Testis (tissue), 3 donors: ENCODE data around the gene GFPT1. TPM values are rescaled to one million over a fixed set of nuclear protein-coding genes. Genes with fewer than 3 reads are reported as not detected.

Experiments
- DNase-seq: peaks from one replicate; pipeline ENCODE4 v3.0.0-alpha.2; 2019
- H3K27ac ChIP-seq, 2 donors: fragments of 200-600 bp; sonication (generic); one replicate each; pipeline ENCODE4 v1.5.1; 2019
- H3K27me3 ChIP-seq: fragments of 200-600 bp; sonication (generic); one replicate; pipeline ENCODE4 v1.5.1; 2019
- H3K36me3 ChIP-seq: fragments of 200-600 bp; sonication (generic); one replicate; pipeline ENCODE4 v1.5.1; 2017; ENCODE audit warnings: low read depth; ENCODE audit errors: missing control alignments
- H3K4me1 ChIP-seq: fragments of 200-600 bp; sonication (generic); one replicate; pipeline ENCODE4 v1.5.1; 2019
- H3K4me3 ChIP-seq, 2 donors: fragments of 200-600 bp; sonication (generic); one replicate each; pipeline ENCODE4 v1.5.1; 2017 to 2019
- H3K9me3 ChIP-seq: fragments of 200-600 bp; sonication (generic); one replicate; pipeline ENCODE4 v1.5.1; 2017
- POLR2A ChIP-seq: fragments of 450-650 bp; IDR thresholded peaks from one replicate; pipeline ENCODE4 v1.6.1; 2017; ENCODE audit warnings: antibody characterized with exemption, mild to moderate bottlenecking, moderate library complexity
- WGBS, 2 donors: methylation state at CpG; one replicate each; pipeline ENCODE4 v1.1.5; 2018; 5-methylcytosine and 5-hydroxymethylcytosine counted together
- intact Hi-C: fragments of 100-400 bp; cut with DNase I; formaldehyde crosslinking; loops from one replicate; pipeline ENCODE4 v1.15.1; 2023; ENCODE audit warnings: low total_unique reads
- polyA plus RNA-seq: library from polyadenylated mRNA; stranded (reverse); fragments of 350-450 nt; fragmentation: Illumina TruSeq; extraction: RNeasy Lipid Tissue Mini Kit (QIAGEN cat#74804); gene quantifications from one replicate; pipeline ENCODE4 v1.2.3, GENCODE V29; 2014; ENCODE audit warnings: low read depth, low replicate concordance; ENCODE audit not compliant: insufficient read depth
- total RNA-seq, 2 donors: library from RNA; depleted of rRNA; stranded (reverse); fragments of >200 nt; gene quantifications; one replicate each; pipeline ENCODE4 v1.2.3, GENCODE V29; 2016
- TF ChIP-seq, protein P1 (sequence below), 3 experiments: fragments of 450-650 bp in 2 of 3; fragments of 200-600 bp in 1 of 3; sonication (generic) in 1 of 3; IDR thresholded peaks; one replicate each; pipeline ENCODE4 v1.5.1; 2016 to 2019; ENCODE audit warnings: antibody characterized with exemption in 3 of 3, mild to moderate bottlenecking in 2 of 3, moderate library complexity in 1 of 3

Gene GFPT1
- total and polyA plus RNA-seq, 3 donors from 2014 or later = 25.6 to 74.3 (median 33.3) TPM

DNA sequence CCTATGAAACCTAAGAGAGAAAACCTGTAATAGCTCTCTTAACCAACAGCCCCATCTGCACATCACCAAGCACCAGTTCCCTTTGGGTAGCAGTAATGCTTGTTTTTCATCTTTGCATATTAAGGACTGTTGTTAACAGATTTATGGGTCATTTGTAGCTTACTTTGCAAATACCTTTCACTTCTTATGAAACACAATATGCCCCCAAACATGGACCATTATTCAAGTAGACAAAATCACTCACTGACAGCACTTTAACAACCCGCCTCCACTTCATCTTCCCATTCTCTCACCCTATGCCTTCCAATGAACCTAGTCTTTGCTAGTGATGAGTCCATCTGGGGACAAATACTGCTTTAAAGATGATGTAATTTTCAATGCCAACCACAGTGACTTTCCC, 64.4 kb downstream of the GFPT1 start:
- H3K27ac ChIP-seq = no peak overlapping the region
- intact Hi-C loops = no loop called here
- 94 to 100% methylated on average over 1 of the region's 1 CpG for WGBS, 2 donors
- no peaks in the 10 kb centered on the region for H3K36me3 ChIP-seq
- no peaks in the 10 kb centered on the region for H3K4me1 ChIP-seq
- no peak overlapping the region for H3K4me3 ChIP-seq
- H3K9me3 ChIP-seq = no peaks in the 10 kb centered on the region
- H3K27me3 ChIP-seq = no peaks in the 10 kb centered on the region
- DNase-seq = no peak
- TF ChIP-seq, protein P1, sequence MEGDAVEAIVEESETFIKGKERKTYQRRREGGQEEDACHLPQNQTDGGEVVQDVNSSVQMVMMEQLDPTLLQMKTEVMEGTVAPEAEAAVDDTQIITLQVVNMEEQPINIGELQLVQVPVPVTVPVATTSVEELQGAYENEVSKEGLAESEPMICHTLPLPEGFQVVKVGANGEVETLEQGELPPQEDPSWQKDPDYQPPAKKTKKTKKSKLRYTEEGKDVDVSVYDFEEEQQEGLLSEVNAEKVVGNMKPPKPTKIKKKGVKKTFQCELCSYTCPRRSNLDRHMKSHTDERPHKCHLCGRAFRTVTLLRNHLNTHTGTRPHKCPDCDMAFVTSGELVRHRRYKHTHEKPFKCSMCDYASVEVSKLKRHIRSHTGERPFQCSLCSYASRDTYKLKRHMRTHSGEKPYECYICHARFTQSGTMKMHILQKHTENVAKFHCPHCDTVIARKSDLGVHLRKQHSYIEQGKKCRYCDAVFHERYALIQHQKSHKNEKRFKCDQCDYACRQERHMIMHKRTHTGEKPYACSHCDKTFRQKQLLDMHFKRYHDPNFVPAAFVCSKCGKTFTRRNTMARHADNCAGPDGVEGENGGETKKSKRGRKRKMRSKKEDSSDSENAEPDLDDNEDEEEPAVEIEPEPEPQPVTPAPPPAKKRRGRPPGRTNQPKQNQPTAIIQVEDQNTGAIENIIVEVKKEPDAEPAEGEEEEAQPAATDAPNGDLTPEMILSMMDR (IDR thresholded peaks at IDR 0.05) = no peak
- no peak for TF ChIP-seq POLR2A

DNA sequence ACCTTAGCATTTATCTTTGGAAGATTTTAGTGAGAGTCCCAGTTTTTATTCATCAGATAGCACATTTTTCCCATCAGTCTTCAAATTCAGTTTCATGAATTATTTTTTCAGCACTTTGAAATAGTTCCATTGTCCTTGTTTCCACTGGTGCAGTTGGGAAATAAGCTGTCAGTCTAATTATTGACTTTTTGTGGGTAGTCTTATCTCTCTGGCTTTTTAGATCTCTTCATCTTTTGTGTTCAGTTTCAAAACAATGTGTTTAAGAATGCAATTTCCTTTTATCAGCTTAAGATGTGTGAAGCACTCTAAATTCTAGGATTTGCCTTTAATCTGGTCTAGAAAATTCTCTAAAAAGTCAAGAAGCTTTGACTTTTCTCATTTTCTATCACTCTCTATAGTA, 70.5 kb downstream of the GFPT1 start:
- Histone ChIP-seq H3K27ac (no peak overlapping the region), H3K4me3 (no peak overlapping the region), H3K9me3 (no peaks in the 10 kb centered on the region), H3K27me3 (no peaks in the 10 kb centered on the region), H3K36me3 (no peaks in the 10 kb centered on the region), H3K4me1 (no peaks in the 10 kb centered on the region)
- no peak for DNase-seq
- TF ChIP-seq, protein P1 (IDR thresholded peaks at IDR 0.05) = no peak
- intact Hi-C loops = no loop called here

DNA sequence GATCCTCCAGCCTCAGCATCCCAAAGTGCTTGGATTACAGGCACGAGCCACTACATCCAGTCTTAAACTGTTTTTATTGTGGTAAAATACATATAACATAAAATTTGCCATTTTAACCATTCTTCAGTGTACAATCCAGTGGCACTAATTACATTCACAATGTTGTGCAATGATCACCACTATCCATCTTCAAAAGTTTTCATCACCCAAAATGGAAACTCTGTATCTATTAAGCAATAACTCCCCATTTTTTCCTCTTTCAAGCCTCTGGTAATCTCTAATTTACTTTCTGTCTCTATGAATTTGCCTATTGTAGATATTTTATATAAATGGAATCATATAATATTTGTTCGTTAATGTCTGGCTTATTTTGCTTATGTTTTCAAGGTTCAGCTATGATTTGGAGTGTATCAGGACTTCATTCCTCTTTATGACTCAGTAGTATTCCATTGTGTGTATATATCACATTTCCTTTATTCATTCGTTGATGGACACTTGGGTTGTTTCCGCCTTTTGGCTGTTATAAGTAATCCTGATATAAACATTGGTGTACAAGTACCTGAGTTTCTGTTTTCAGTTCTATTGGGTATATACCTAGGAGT, 71.8 kb downstream of the GFPT1 start:
- H3K4me1 ChIP-seq = peaks cover under 1% of the 10 kb centered on the region
- no peak overlapping the region for H3K4me3 ChIP-seq
- DNase-seq = no peak
- H3K27me3 ChIP-seq = no peaks in the 10 kb centered on the region
- H3K27ac ChIP-seq = no peak overlapping the region
- H3K9me3 ChIP-seq = no peaks in the 10 kb centered on the region
- no peaks in the 10 kb centered on the region for H3K36me3 ChIP-seq
- no peak for TF ChIP-seq POLR2A
- TF ChIP-seq, protein P1 (IDR thresholded peaks at IDR 0.05) = no peak
- intact Hi-C loops = no loop called here
- 95 to 96% methylated on average over 4 of the region's 4 CpGs for WGBS, 2 donors

DNA sequence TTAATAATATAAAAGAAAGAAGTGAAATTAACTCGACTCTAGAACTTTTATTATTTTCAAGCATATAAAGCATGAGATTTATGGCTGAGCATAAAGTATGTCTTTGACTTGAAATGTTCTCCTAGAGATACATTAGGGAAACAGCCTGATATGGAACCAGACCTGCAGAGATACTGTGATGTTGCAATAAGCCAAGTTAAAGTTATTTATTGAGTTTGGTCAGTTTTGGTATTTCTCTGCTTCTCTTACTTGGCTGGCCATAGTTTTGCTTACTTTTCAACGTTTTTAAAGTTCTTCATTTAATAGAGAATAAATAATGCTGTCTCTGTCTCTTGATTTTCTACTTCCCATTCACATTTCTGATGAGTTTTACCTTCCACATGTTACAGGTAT, 76.0 kb downstream of the GFPT1 start:
- intact Hi-C loops = no loop called here
- H3K27me3 ChIP-seq = no peaks in the 10 kb centered on the region
- TF ChIP-seq POLR2A = no peak
- TF ChIP-seq, protein P1 (IDR thresholded peaks at IDR 0.05) = no peak
- peaks cover 9% of the 10 kb centered on the region for H3K4me1 ChIP-seq
- DNase-seq = no peak
- WGBS, 2 donors = 42 to 49% methylated on average over 2 of the region's 2 CpGs
- H3K36me3 ChIP-seq = no peaks in the 10 kb centered on the region
- H3K9me3 ChIP-seq = no peaks in the 10 kb centered on the region
- H3K27ac ChIP-seq = peak overlapping the region in 1 of 2 donors; percentile 22
- H3K4me3 ChIP-seq = no peak overlapping the region
